K562 (cell line): Measurements from ENCODE around the gene CCDC33. TPM values are rescaled to one million over a fixed set of nuclear protein-coding genes. Genes with fewer than 3 reads are reported as not detected.

Source experiments
- ARID1B ChIP-seq: fragments of 450-650 bp; IDR thresholded peaks from 2 replicates; pipeline ENCODE4 v1.6.1; 2016; ENCODE audit warnings: antibody characterized with exemption, mild to moderate bottlenecking, inconsistent platforms
- CREBBP ChIP-seq: IDR thresholded peaks from one replicate; pipeline ENCODE4 v1.6.1; 2012; ENCODE audit warnings: low read depth, mild to moderate bottlenecking, control low read depth, inconsistent platforms, low read length
- CUX1 ChIP-seq: fragments of 200-800 bp; sonication (Bioruptor generic); IDR thresholded peaks from 2 replicates; pipeline ENCODE4 v1.6.1; 2016; ENCODE audit warnings: missing genetic modification characterization, missing compliant biosample characterization
- DACH1 ChIP-seq: fragments of 450-650 bp; IDR thresholded peaks from 2 replicates; pipeline ENCODE4 v1.6.1; 2018; ENCODE audit not compliant: partially characterized antibody
- DIDO1 ChIP-seq: fragments of 450-650 bp; IDR thresholded peaks from 2 replicates; pipeline ENCODE4 v1.6.1; 2016; ENCODE audit warnings: low read depth, missing biosample characterization, missing genetic modification characterization
- ETV1 ChIP-seq: fragments of 450-650 bp; conservative IDR thresholded peaks from 2 replicates; pipeline ENCODE4 v1.6.1; 2016; ENCODE audit warnings: missing genetic modification characterization, control low read depth, low read depth, missing compliant biosample characterization
- FIP1L1 ChIP-seq: fragments of 200-400 bp; formaldehyde crosslinking; IDR thresholded peaks from 2 replicates; pipeline ENCODE4 v1.6.1; 2018; ENCODE audit warnings: mild to moderate bottlenecking, low read depth, low read length; ENCODE audit not compliant: poor library complexity, severe bottlenecking
- HLTF ChIP-seq: fragments of 450-650 bp; IDR thresholded peaks from 2 replicates; pipeline ENCODE4 v1.6.1; 2016
- HMG20B ChIP-seq: fragments of 250-450 bp; sonication (Bioruptor Pico); IDR thresholded peaks from 2 replicates; pipeline ENCODE4 v1.5.0; 2021; ENCODE audit warnings: mild to moderate bottlenecking
- IFI16 ChIP-seq: fragments of 250-450 bp; sonication (Bioruptor Pico); IDR thresholded peaks from 2 replicates; pipeline ENCODE4 v2.1.2; 2022; ENCODE audit warnings: mild to moderate bottlenecking, inconsistent platforms
- ILK ChIP-seq: fragments of 450-650 bp; IDR thresholded peaks from 2 replicates; pipeline ENCODE4 v1.6.1; 2016; ENCODE audit warnings: missing genetic modification characterization, low read depth, mild to moderate bottlenecking, missing compliant biosample characterization, moderate library complexity, borderline replicate concordance
- KAT8 ChIP-seq: fragments of 450-650 bp; IDR thresholded peaks from 2 replicates; pipeline ENCODE4 v1.6.1; 2016; ENCODE audit warnings: low read depth, mild to moderate bottlenecking
- RAD21 ChIP-seq, 2 experiments: fragments of 250-450 bp in 1 of 2; fragments of 450-650 bp in 1 of 2; sonication (Bioruptor Pico) in 1 of 2; formaldehyde crosslinking in 1 of 2; IDR thresholded peaks in 1 of 2; conservative IDR thresholded peaks in 1 of 2; 2 replicates each; pipeline versions ENCODE4 v1.4.0 to v1.8.0; 2020 to 2022; ENCODE audit warnings: mild to moderate bottlenecking in 2 of 2, moderate library complexity in 1 of 2
- SMARCE1 ChIP-seq: fragments of 450-650 bp; IDR thresholded peaks from 2 replicates; pipeline ENCODE4 v1.7.1; 2016; ENCODE audit warnings: mild to moderate bottlenecking
- TGIF2 ChIP-seq: sonication (generic); formaldehyde crosslinking; IDR thresholded peaks from 2 replicates; pipeline ENCODE4 v1.8.1; 2022; ENCODE audit warnings: mild to moderate bottlenecking, missing genetic modification reagents, moderate library complexity
- XRCC4 ChIP-seq: IDR thresholded peaks from one replicate; pipeline ENCODE4 v1.6.1; 2011; ENCODE audit not compliant: insufficient read depth, insufficient read length; ENCODE audit errors: extremely low read depth
- ZNF143 ChIP-seq: sonication (generic); formaldehyde crosslinking; IDR thresholded peaks from 2 replicates; pipeline ENCODE4 v1.9.0; 2022; ENCODE audit warnings: mild to moderate bottlenecking, missing genetic modification reagents
- ZNF398 ChIP-seq: fragments of 250-450 bp; sonication (Bioruptor Pico); IDR thresholded peaks from 2 replicates; pipeline ENCODE4 v1.8.0; 2021; ENCODE audit warnings: moderate library complexity, mild to moderate bottlenecking, inconsistent platforms
- ZSCAN32 ChIP-seq: fragments of 450-650 bp; formaldehyde crosslinking; IDR thresholded peaks from 2 replicates; pipeline ENCODE4 v1.4.0; 2020; ENCODE audit warnings: mild to moderate bottlenecking, moderate library complexity
- polyA plus RNA-seq, 8 experiments: library from polyadenylated mRNA; depleted of rRNA in 4 of 8; stranded (reverse) in 5 of 8; unstranded in 3 of 8; fragments of >200 nt; fragmentation: Nextera tagmentation in 2 of 8; fragmentation: Illumina TruSeq in 1 of 8; extraction: Ambion mirVana in 2 of 8; extraction: Trizol in 1 of 8; gene quantifications; 2 replicates each; pipeline versions ENCODE4 v1.2.1 to v1.2.3, GENCODE V29; 2011 to 2014; ENCODE audit warnings: inconsistent platforms in 1 of 8, missing spikeins in 1 of 8
- total RNA-seq, 7 experiments: library from RNA; depleted of rRNA in 6 of 7; stranded (reverse); fragments of >200 nt in 6 of 7; fragmentation: Illumina TruSeq in 2 of 7; extraction: Trizol in 2 of 7; gene quantifications; 2 replicates each; pipeline versions ENCODE4 v1.2.1 to v1.2.3, GENCODE V29; 2011 to 2021; ENCODE audit warnings: low replicate concordance in 1 of 7
- TF ChIP-seq, protein P1 (sequence below): fragments of 250-450 bp; sonication (Bioruptor Pico); IDR thresholded peaks from 2 replicates; pipeline ENCODE4 v1.8.0; 2021; ENCODE audit warnings: moderate library complexity, mild to moderate bottlenecking, inconsistent platforms
- TF ChIP-seq, protein P2 (sequence below): sonication (generic); formaldehyde crosslinking; IDR thresholded peaks from 2 replicates; pipeline ENCODE4 v1.8.0; 2022; ENCODE audit warnings: mild to moderate bottlenecking, missing genetic modification reagents

CCDC33 gene
- total and polyA plus RNA-seq, 9 of the 15 experiments (the other 6 are each of a cell fraction or from before 2014, with no cell fraction given): 0.08 to 1.1 (median 0.15) TPM; not detected in 4

DNA sequence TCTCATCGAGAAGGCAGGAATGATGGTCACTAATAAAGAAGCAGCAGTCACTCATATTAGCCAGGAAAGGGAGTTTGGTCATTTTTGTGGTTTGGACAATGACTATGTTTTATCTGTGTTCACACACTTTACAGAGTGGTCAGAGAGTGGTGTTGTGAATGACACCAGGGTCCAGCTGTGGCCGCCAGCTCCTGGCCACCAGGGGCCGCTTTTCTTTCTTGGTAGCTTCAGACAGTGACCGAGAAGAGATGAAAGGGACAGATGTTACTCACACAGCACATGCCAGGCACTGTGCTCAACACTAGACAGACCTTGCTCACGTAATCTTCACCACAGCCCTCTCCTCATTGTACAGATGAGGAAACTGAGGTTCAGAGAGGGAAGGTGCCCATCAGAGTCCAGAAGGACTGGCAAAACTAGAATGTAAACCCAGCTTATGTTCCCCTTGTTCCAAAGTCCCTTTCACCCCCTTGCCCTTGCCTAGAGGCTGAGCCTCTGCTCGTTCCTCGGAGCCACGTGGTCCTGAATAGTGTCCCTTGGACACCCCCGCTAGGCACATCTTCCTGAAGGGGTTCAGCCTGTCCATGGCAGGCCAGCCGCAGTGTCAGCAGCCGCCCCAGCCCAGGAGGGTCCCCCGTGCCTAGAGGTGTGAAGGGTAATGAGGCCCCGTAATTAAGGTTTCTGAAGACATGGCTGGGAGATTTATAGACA lies 75.8 kb downstream of the CCDC33 start (continued):
- peak; percentile 60 to 77 for TF ChIP-seq RAD21 (CRISPR knock-in tag; conservative IDR thresholded peaks at IDR 0.05 in 1 of 2, IDR thresholded peaks at IDR 0.05 in 1 of 2)
- TF ChIP-seq HLTF: no peak
- no peak for TF ChIP-seq ETV1 (tag)
- TF ChIP-seq DACH1: peak; percentile 76
- TF ChIP-seq SMARCE1: no peak
- TF ChIP-seq ZNF143: no peak
- TF ChIP-seq ZSCAN32 (CRISPR knock-in tag): no peak
- TF ChIP-seq TGIF2 (CRISPR knock-in tag): no peak
- no peak for TF ChIP-seq HMG20B (CRISPR knock-in tag)
- TF ChIP-seq ARID1B: peak; percentile 65
- TF ChIP-seq KAT8: no peak
- TF ChIP-seq CUX1 (CRISPR knock-in tag): no peak
- no peak for TF ChIP-seq CREBBP
- TF ChIP-seq ZNF398 (CRISPR knock-in tag): no peak
- TF ChIP-seq XRCC4: no peak
- no peak for TF ChIP-seq IFI16
- TF ChIP-seq ILK (tag): no peak
- TF ChIP-seq FIP1L1: no peak
- TF ChIP-seq, protein P1, sequence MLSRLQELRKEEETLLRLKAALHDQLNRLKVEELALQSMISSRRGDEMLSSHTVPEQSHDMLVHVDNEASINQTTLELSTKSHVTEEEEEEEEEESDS (CRISPR knock-in tag): no peak
- no peak for TF ChIP-seq DIDO1 (tag)
- TF ChIP-seq, protein P2, sequence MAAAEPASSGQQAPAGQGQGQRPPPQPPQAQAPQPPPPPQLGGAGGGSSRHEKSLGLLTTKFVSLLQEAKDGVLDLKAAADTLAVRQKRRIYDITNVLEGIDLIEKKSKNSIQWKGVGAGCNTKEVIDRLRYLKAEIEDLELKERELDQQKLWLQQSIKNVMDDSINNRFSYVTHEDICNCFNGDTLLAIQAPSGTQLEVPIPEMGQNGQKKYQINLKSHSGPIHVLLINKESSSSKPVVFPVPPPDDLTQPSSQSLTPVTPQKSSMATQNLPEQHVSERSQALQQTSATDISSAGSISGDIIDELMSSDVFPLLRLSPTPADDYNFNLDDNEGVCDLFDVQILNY (CRISPR knock-in tag): no peak
